ENCODE results near the gene GUK1.

Gene GUK1

GRCh38 chr1:228092342-228093049, 47.6 kb upstream of the GUK1 start:
- H3K27ac ChIP-seq (replicated peaks): no peak overlapping the region
- DNase-seq (ENCODE audit: low read depth in 1 of 2, low spot score in 1 of 2): no peak
- TF ChIP-seq, protein P1, sequence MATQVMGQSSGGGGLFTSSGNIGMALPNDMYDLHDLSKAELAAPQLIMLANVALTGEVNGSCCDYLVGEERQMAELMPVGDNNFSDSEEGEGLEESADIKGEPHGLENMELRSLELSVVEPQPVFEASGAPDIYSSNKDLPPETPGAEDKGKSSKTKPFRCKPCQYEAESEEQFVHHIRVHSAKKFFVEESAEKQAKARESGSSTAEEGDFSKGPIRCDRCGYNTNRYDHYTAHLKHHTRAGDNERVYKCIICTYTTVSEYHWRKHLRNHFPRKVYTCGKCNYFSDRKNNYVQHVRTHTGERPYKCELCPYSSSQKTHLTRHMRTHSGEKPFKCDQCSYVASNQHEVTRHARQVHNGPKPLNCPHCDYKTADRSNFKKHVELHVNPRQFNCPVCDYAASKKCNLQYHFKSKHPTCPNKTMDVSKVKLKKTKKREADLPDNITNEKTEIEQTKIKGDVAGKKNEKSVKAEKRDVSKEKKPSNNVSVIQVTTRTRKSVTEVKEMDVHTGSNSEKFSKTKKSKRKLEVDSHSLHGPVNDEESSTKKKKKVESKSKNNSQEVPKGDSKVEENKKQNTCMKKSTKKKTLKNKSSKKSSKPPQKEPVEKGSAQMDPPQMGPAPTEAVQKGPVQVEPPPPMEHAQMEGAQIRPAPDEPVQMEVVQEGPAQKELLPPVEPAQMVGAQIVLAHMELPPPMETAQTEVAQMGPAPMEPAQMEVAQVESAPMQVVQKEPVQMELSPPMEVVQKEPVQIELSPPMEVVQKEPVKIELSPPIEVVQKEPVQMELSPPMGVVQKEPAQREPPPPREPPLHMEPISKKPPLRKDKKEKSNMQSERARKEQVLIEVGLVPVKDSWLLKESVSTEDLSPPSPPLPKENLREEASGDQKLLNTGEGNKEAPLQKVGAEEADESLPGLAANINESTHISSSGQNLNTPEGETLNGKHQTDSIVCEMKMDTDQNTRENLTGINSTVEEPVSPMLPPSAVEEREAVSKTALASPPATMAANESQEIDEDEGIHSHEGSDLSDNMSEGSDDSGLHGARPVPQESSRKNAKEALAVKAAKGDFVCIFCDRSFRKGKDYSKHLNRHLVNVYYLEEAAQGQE (IDR thresholded peaks at IDR 0.05; ENCODE audit: insufficient replicate concordance, low read depth): no peak
- no peak for TF ChIP-seq POLR2AphosphoS5 (IDR thresholded peaks at IDR 0.05; ENCODE audit: low read depth)
- TF ChIP-seq SPI1 (IDR thresholded peaks at IDR 0.05; ENCODE audit: borderline replicate concordance, low read depth): no peak
- no peak for TF ChIP-seq CTCF (IDR thresholded peaks at IDR 0.05; ENCODE audit: insufficient read depth, low read length)
- no peak for TF ChIP-seq GABPA (IDR thresholded peaks at IDR 0.05; ENCODE audit: low read depth)
- no peak overlapping the region for H3K4me3 ChIP-seq (replicated peaks; ENCODE audit: insufficient read depth, low read length)
- no peaks in the 10 kb centered on the region for H3K27me3 ChIP-seq (ENCODE audit: insufficient read depth, poor library complexity, severe bottlenecking)

DNA sequence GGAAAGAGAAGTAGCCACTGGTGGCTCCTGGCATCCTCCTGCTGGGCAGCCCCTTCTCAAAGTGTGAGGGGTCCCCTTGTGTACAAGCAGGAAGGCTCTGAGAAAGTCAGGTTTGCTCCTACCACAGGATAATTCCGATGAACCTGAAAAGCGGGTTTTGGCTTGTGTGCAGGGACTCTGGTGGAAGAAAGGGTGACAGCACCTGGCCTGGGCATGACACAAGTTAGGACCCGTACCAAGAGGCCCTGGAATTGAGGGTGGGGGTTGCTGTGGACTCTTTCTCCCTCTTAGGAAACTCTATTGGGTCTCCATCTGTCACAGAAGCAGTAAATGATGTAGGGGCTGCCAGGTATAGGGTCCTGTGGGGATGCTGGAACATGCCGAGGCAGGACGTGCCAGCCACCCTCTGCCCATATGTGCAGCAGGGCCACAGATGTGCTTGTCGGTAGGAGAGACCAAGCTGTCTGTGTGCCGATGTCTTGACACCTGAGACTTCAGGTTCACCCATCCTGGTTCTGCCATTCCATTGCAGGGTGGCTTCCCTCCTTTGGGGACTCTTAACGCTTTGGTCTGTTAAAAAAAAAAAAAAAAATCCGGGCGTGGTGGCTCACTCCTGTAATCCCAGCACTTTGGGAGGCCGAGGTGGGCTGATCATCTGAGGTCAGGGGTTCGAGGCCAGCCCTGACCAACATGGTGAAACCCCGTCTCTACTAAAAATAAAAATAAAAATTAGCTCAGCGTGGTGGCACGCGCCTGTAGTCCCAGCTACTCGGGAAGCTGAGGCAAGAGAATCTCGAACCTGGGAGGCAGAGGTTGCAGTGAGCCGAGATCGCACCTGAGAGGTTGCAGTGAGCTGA, 46.8 kb upstream of the GUK1 start:
- DNase-seq (ENCODE audit: low read depth in 1 of 2, low spot score in 1 of 2): no peak
- no peak overlapping the region for H3K4me3 ChIP-seq (replicated peaks; ENCODE audit: insufficient read depth, low read length)
- no peak overlapping the region for H3K27ac ChIP-seq (replicated peaks)
- TF ChIP-seq, protein P1 (IDR thresholded peaks at IDR 0.05; ENCODE audit: insufficient replicate concordance, low read depth): no peak
- TF ChIP-seq POLR2AphosphoS5 (IDR thresholded peaks at IDR 0.05; ENCODE audit: low read depth): no peak
- no peak for TF ChIP-seq GABPA (IDR thresholded peaks at IDR 0.05; ENCODE audit: low read depth)
- no peak for TF ChIP-seq CTCF (IDR thresholded peaks at IDR 0.05; ENCODE audit: insufficient read depth, low read length)
- TF ChIP-seq SPI1 (IDR thresholded peaks at IDR 0.05; ENCODE audit: borderline replicate concordance, low read depth): no peak
- no peaks in the 10 kb centered on the region for H3K27me3 ChIP-seq (ENCODE audit: insufficient read depth, poor library complexity, severe bottlenecking)

- Histone ChIP-seq H3K27ac (replicated peaks) (no peak overlapping the region), H3K4me3 (replicated peaks; ENCODE audit: insufficient read depth, low read length) (no peak overlapping the region), H3K27me3 (ENCODE audit: insufficient read depth, poor library complexity, severe bottlenecking) (no peaks in the 10 kb centered on the region)
- no peak for DNase-seq (ENCODE audit: low read depth in 1 of 2, low spot score in 1 of 2)
- no peak for TF ChIP-seq GABPA (IDR thresholded peaks at IDR 0.05; ENCODE audit: low read depth)
Measured at GRCh38 chr1:228094432-228095016, 45.6 kb upstream of the GUK1 start.

DNA sequence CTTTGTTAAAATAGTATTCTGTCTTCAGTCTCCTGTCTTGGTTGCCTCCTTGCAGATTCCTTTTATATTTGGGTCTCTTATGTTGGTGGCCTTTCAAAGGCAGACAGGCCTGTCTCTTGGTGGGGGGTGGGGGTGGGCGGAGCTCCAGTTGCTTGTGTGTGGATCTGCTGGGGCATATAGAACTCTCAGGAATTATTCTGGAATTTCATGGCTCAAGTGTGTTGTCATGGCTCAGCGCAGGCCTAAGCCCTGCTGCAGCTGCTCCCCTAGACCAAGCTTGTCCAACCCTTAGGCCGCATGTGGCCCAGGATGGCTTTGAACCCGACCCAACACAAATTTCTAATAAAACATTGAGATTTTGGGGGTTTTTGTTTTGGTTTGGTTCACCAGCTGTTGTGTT, 44.9 kb upstream of the GUK1 start:
- Histone ChIP-seq H3K27ac (replicated peaks) (no peak overlapping the region), H3K27me3 (ENCODE audit: insufficient read depth, poor library complexity, severe bottlenecking) (no peaks in the 10 kb centered on the region)
- TF ChIP-seq CTCF (IDR thresholded peaks at IDR 0.05; ENCODE audit: insufficient read depth, low read length): no peak
- TF ChIP-seq GABPA (IDR thresholded peaks at IDR 0.05; ENCODE audit: low read depth): no peak
- TF ChIP-seq, protein P1 (IDR thresholded peaks at IDR 0.05; ENCODE audit: insufficient replicate concordance, low read depth): no peak
- TF ChIP-seq POLR2AphosphoS5 (IDR thresholded peaks at IDR 0.05; ENCODE audit: low read depth): no peak
- TF ChIP-seq SPI1 (IDR thresholded peaks at IDR 0.05; ENCODE audit: borderline replicate concordance, low read depth): no peak

More for the DNA sequence above, 44.9 kb upstream of the GUK1 start:
- no peak overlapping the region for H3K4me3 ChIP-seq (replicated peaks; ENCODE audit: insufficient read depth, low read length)
- no peak for DNase-seq (ENCODE audit: low read depth in 1 of 2, low spot score in 1 of 2)

All from HL-60 (cell line).